HCT116 (cell line): ENCODE results near the gene ETV5.

Experiments used
- CEBPB ChIP-seq: IDR thresholded peaks from 2 replicates; pipeline ENCODE4 v1.6.1; 2012; ENCODE audit warnings: low read depth
- CTCF ChIP-seq, 3 experiments: fragments of 200-600 bp in 1 of 3; sonication (generic) in 1 of 3; IDR thresholded peaks in 2 of 3; conservative IDR thresholded peaks in 1 of 3; 2 replicates each; pipeline ENCODE4 v1.5.1; 2012 to 2017; ENCODE audit warnings: low read depth in 2 of 3, low read length in 2 of 3, antibody characterized with exemption in 1 of 3, borderline replicate concordance in 1 of 3, control low read depth in 1 of 3, mild to moderate bottlenecking in 1 of 3, mixed read lengths in 1 of 3, mixed run types in 1 of 3, moderate library complexity in 1 of 3; ENCODE audit not compliant: insufficient read depth in 1 of 3
- ELF1 ChIP-seq: IDR thresholded peaks from 2 replicates; pipeline ENCODE4 v1.6.1; 2012; ENCODE audit warnings: low read depth, borderline replicate concordance
- EZH2 ChIP-seq: fragments of 200-600 bp; sonication (generic); IDR thresholded peaks from 2 replicates; pipeline ENCODE4 v1.6.1; 2017; ENCODE audit warnings: antibody characterized with exemption, mixed run types
- EZH2phosphoT487 ChIP-seq: fragments of 200-600 bp; IDR thresholded peaks from 2 replicates; pipeline ENCODE4 v1.6.1; 2018; ENCODE audit warnings: antibody characterized with exemption, borderline replicate concordance
- FOSL1 ChIP-seq: IDR thresholded peaks from 2 replicates; pipeline ENCODE4 v1.6.1; 2012; ENCODE audit warnings: low read depth
- JUND ChIP-seq: IDR thresholded peaks from 2 replicates; pipeline ENCODE4 v1.6.1; 2012
- POLR2A ChIP-seq: IDR thresholded peaks from 2 replicates; pipeline ENCODE4 v1.7.0; 2011; ENCODE audit warnings: borderline replicate concordance; ENCODE audit not compliant: insufficient read depth, insufficient read length; ENCODE audit errors: extremely low read depth
- POLR2AphosphoS5 ChIP-seq: IDR thresholded peaks from 2 replicates; pipeline ENCODE4 v1.6.1; 2011; ENCODE audit warnings: mild to moderate bottlenecking, low read depth, low read length, moderate library complexity
- RAD21 ChIP-seq: IDR thresholded peaks from 2 replicates; pipeline ENCODE4 v1.6.1; 2012; ENCODE audit warnings: low read depth, mild to moderate bottlenecking
- SIN3A ChIP-seq: IDR thresholded peaks from 2 replicates; pipeline ENCODE4 v1.6.1; 2012; ENCODE audit warnings: low read depth
- SP1 ChIP-seq: IDR thresholded peaks from 2 replicates; pipeline ENCODE4 v1.6.1; 2012; ENCODE audit warnings: low read depth
- ZBTB33 ChIP-seq: IDR thresholded peaks from 2 replicates; pipeline ENCODE4 v1.6.1; 2011; ENCODE audit warnings: mild to moderate bottlenecking, low read length, moderate library complexity; ENCODE audit not compliant: insufficient replicate concordance; ENCODE audit errors: extremely low read depth
- ZNF274 ChIP-seq: fragments of 200-500 bp; sonication (Bioruptor generic); IDR thresholded peaks from 2 replicates; pipeline ENCODE4 v1.6.1; 2014; ENCODE audit warnings: mild to moderate bottlenecking, low read depth, low read length, inconsistent platforms

GRCh38 chr3:186144257-186144656 lies 35.4 kb upstream of the ETV5 start:
- TF ChIP-seq CTCF (IDR thresholded peaks at IDR 0.05 in 2 of 3, conservative IDR thresholded peaks at IDR 0.05 in 1 of 3; ENCODE audit: borderline replicate concordance in 1 of 3, insufficient read depth in 1 of 3, low read depth in 2 of 3, low read length in 2 of 3), result no peak
- TF ChIP-seq CEBPB, result no peak
- no peak for TF ChIP-seq POLR2A
- no peak for TF ChIP-seq SIN3A
- TF ChIP-seq ZNF274, result no peak
- TF ChIP-seq RAD21, result no peak
- TF ChIP-seq POLR2AphosphoS5, result no peak
- no peak for TF ChIP-seq SP1
- TF ChIP-seq EZH2phosphoT487, result no peak
- TF ChIP-seq EZH2, result no peak
- TF ChIP-seq ZBTB33, result no peak
- no peak for TF ChIP-seq FOSL1
- TF ChIP-seq ELF1, result no peak
- TF ChIP-seq JUND, result no peak
